ENCODE data around the gene CDH4. TPM values are rescaled to one million over a fixed set of nuclear protein-coding genes. Genes with fewer than 3 reads are reported as not detected.

CDH4 gene
- total and polyA plus RNA-seq, 12 donors, result 0.04 to 0.25 (median 0.08) TPM; not detected in 5

- intact Hi-C loops (cut with DNase I), result no loop called here
- ATAC-seq (peak in 1 of 8 donors; percentile 36), DNase-seq (no peak)
- H3K27ac ChIP-seq, result no peak overlapping the region
- no peaks in the 10 kb centered on the region for H3K36me3 ChIP-seq
- no peak for TF ChIP-seq CTCF (IDR thresholded peaks at IDR 0.05)
- WGBS, 2 donors, result 76 to 82% methylated on average over 11 of the region's 11 CpGs
- no peak overlapping the region for H3K4me3 ChIP-seq
- H3K4me1 ChIP-seq, result no peaks in the 10 kb centered on the region
- peaks cover 0 to 52% (median 25%) of the 10 kb centered on the region in 7 donors for H3K27me3 ChIP-seq
- peaks cover 0 to 20% (median 10%) of the 10 kb centered on the region in 11 donors for H3K9me3 ChIP-seq
Measured at GRCh38 chr20:61718361-61719005, 466.4 kb downstream of the CDH4 start.

DNA sequence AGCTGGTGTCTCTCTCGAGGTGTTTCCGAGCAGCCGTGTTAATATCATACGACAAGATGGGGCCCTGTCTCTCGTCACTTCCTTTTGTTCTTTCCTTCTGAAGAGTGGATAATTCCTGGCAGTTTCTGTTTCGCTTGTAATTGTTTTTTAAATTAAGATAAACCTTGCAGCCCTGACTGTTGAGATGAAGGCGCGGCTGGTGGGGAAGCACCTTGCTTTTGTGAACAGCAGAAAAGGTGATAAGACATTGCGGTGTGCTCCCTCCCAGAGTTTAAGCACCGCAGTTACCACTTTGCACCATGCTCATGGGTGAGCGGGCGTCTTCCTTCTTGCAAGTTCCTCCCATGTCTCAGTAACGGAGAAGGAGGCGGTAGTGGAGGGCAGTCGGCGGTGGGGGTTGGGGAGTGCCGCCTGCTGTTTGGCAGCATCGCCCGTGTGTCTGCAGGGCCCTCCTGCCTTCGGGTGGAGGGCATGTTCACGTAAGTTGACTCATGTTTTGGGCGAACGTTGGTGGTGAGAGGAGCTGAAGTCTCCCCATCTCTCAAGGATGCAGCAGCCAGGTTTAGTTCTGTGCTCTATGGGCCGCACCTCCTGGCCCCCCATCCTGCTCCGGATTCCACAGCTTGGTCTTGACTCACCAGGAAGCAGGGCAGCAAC lies 467.8 kb downstream of the CDH4 start:
- WGBS, 2 donors, result 21 to 40% methylated on average over 25 of the region's 25 CpGs

GRCh38 chr20:61720348-61720696 lies 468.3 kb downstream of the CDH4 start:
- ATAC-seq (peak in 1 of 8 donors; percentile 30), DNase-seq (no peak)
- H3K4me1 ChIP-seq, result no peaks in the 10 kb centered on the region
- intact Hi-C loops (cut with DNase I), result no loop called here
- H3K4me3 ChIP-seq, result no peak overlapping the region
- no peak for TF ChIP-seq CTCF (IDR thresholded peaks at IDR 0.05)
- peaks cover 0 to 17% (median 10%) of the 10 kb centered on the region in 11 donors for H3K9me3 ChIP-seq
- WGBS, 2 donors, result 56% methylated on average over 4 of the region's 4 CpGs
- peaks cover 0 to 53% (median 32%) of the 10 kb centered on the region in 7 donors for H3K27me3 ChIP-seq
- H3K27ac ChIP-seq, result no peak overlapping the region
- H3K36me3 ChIP-seq, result no peaks in the 10 kb centered on the region

More for the DNA sequence above, 467.8 kb downstream of the CDH4 start:
- no peak for DNase-seq
- no peaks in the 10 kb centered on the region for H3K4me1 ChIP-seq
- H3K27ac ChIP-seq, result no peak overlapping the region
- no peaks in the 10 kb centered on the region for H3K36me3 ChIP-seq
- peak overlapping the region in 5 of 10 donors; percentile 12 to 26 (median 19) for H3K4me3 ChIP-seq
- peaks cover 0 to 49% (median 30%) of the 10 kb centered on the region in 7 donors for H3K27me3 ChIP-seq
- intact Hi-C loops (cut with DNase I), result no loop called here
- H3K9me3 ChIP-seq, result peaks cover 0 to 20% (median 10%) of the 10 kb centered on the region in 11 donors
- no peak for TF ChIP-seq CTCF (IDR thresholded peaks at IDR 0.05)
- ATAC-seq, result no peak

DNA sequence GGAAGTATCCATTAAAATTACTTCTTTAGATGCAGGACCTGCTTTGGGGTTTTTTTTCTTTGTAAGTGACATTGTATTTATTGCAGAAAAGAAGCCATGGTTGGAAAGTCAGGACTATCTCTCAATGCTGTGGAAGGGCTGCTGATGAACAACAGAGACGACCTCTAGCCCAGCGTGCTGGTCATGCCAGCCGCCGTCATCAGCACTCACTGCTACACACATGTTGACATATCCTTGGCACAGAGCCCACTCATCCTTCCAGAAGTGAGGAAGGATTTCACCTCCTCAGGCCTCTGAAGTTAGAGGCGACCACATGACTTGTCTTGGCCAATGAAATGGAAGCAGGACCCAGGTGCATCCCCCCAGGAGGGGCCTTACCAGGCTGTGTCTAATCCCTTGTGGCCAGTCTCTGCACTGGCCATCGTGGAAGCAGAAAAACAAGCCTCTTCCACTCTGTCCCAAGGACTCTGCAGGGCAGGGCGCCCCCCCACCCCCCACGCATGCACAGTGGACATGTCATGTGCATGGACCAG lies 470.2 kb downstream of the CDH4 start:
- H3K27ac ChIP-seq, result no peak overlapping the region
- H3K9me3 ChIP-seq, result no peaks in the 10 kb centered on the region
- H3K4me3 ChIP-seq, result no peak overlapping the region
- H3K36me3 ChIP-seq, result no peaks in the 10 kb centered on the region
- no peaks in the 10 kb centered on the region for H3K4me1 ChIP-seq
- no peak for TF ChIP-seq CTCF (IDR thresholded peaks at IDR 0.05)
- DNase-seq (no peak), ATAC-seq (peak in 3 of 8 donors; percentile 46 to 65 (median 48))
- 35 to 43% methylated on average over 8 of the region's 8 CpGs for WGBS, 2 donors
- peaks cover 0 to 58% (median 32%) of the 10 kb centered on the region in 7 donors for H3K27me3 ChIP-seq
- intact Hi-C loops (cut with DNase I), result no loop called here

All from heart right ventricle (tissue), 16 donors.